GM12878 (cell line): ENCODE data around the gene PRICKLE3. TPM values are rescaled to one million over a fixed set of nuclear protein-coding genes. Genes with fewer than 3 reads are reported as not detected.
A peak's percentile ranks its signal among the peaks of the same experiment; 100 is the strongest.

Experiments
- ASH2L ChIP-seq: fragments of 300-600, 200-600 bp; sonication (generic); IDR thresholded peaks from 2 replicates; pipeline ENCODE4 v1.6.1; 2017; ENCODE audit warnings: low read depth, mild to moderate bottlenecking, borderline replicate concordance
- CBFB ChIP-seq: IDR thresholded peaks from 2 replicates; pipeline ENCODE4 v1.6.1; 2016; ENCODE audit warnings: antibody characterized with exemption, low read depth
- CBX3 ChIP-seq: fragments of 200-600 bp; sonication (generic); IDR thresholded peaks from 2 replicates; pipeline ENCODE4 v1.6.1; 2016; ENCODE audit warnings: low read depth, borderline replicate concordance
- EP300 ChIP-seq, 2 experiments: fragments of 150-350 bp in 1 of 2; IDR thresholded peaks; 2 replicates each; pipeline ENCODE4 v1.6.1; 2011 to 2012; ENCODE audit warnings: low read depth in 2 of 2, low read length in 2 of 2, borderline replicate concordance in 1 of 2, improper control_type of control experiment in 1 of 2, inconsistent platforms in 1 of 2; ENCODE audit not compliant: control insufficient read depth in 1 of 2
- ETV6 ChIP-seq, 2 experiments: fragments of 450-650 bp in 1 of 2; IDR thresholded peaks in 1 of 2; conservative IDR thresholded peaks in 1 of 2; 2 replicates each; pipeline ENCODE4 v1.6.1; 2014; ENCODE audit warnings: antibody characterized with exemption in 1 of 2, borderline replicate concordance in 1 of 2, low read depth in 1 of 2, mild to moderate bottlenecking in 1 of 2, moderate library complexity in 1 of 2
- IKZF2 ChIP-seq, 2 experiments: fragments of 450-650 bp; IDR thresholded peaks; 2 replicates each; pipeline ENCODE4 v1.6.1; 2017; ENCODE audit warnings: mild to moderate bottlenecking in 2 of 2, moderate library complexity in 2 of 2
- MXI1 ChIP-seq: fragments of 150-350 bp; IDR thresholded peaks from 2 replicates; pipeline ENCODE4 v1.6.1; 2011; ENCODE audit warnings: low read depth, mild to moderate bottlenecking, inconsistent platforms, low read length, improper control_type of control experiment
- PAX5 ChIP-seq: IDR thresholded peaks from 2 replicates; pipeline ENCODE4 v1.6.1; 2011; ENCODE audit warnings: low read depth, low read length, borderline replicate concordance
- RAD21 ChIP-seq: IDR thresholded peaks from 2 replicates; pipeline ENCODE4 v1.6.1; 2011; ENCODE audit warnings: mild to moderate bottlenecking, low read depth, low read length, moderate library complexity; ENCODE audit not compliant: insufficient read depth
- RFX5 ChIP-seq: IDR thresholded peaks from 2 replicates; pipeline ENCODE4 v1.6.1; 2011; ENCODE audit warnings: low read depth, low read length, improper control_type of control experiment
- SIN3A ChIP-seq: IDR thresholded peaks from 2 replicates; pipeline ENCODE4 v1.6.1; 2012; ENCODE audit warnings: low read depth, low read length, improper control_type of control experiment
- SREBF1 ChIP-seq: IDR thresholded peaks from 2 replicates; pipeline ENCODE4 v1.6.1; 2012; ENCODE audit warnings: mild to moderate bottlenecking, low read length
- ZBED1 ChIP-seq: IDR thresholded peaks from 2 replicates; pipeline ENCODE4 v1.6.1; 2016; ENCODE audit warnings: borderline replicate concordance
- ZNF274 ChIP-seq: IDR thresholded peaks from one replicate; pipeline ENCODE4 v1.8.0; 2011; ENCODE audit not compliant: insufficient read length, insufficient read depth
- polyA plus RNA-seq, 11 experiments: library from polyadenylated mRNA; depleted of rRNA in 4 of 11; unstranded in 6 of 11; stranded (reverse) in 5 of 11; fragments of >200 nt; fragmentation: Nextera tagmentation in 4 of 11; fragmentation: Illumina TruSeq in 1 of 11; extraction: Ambion mirVana in 4 of 11; extraction: Trizol in 1 of 11; gene quantifications; 1 replicate in 1 of 11; 2 replicates in 10 of 11; pipeline versions ENCODE4 v1.2.1 to v1.2.3, GENCODE V29; 2011 to 2016; ENCODE audit warnings: inconsistent platforms in 2 of 11, missing spikeins in 2 of 11, low read depth in 1 of 11
- total RNA-seq, 4 experiments: library from RNA; depleted of rRNA in 3 of 4; stranded (reverse); fragments of >200 nt in 3 of 4; fragmentation: Illumina TruSeq in 1 of 4; extraction: Trizol in 1 of 4; gene quantifications; 2 replicates each; pipeline versions ENCODE4 v1.2.1 to v1.2.3, GENCODE V29; 2013 to 2021
- TF ChIP-seq, protein P1 (sequence below): IDR thresholded peaks from 2 replicates; pipeline ENCODE4 v1.6.1; 2012; ENCODE audit warnings: mild to moderate bottlenecking, low read depth, low read length
- TF ChIP-seq, protein P2 (sequence below): IDR thresholded peaks from 2 replicates; pipeline ENCODE4 v1.6.1; 2011; ENCODE audit warnings: low read depth, low read length, improper control_type of control experiment, borderline replicate concordance
- TF ChIP-seq, protein P3 (sequence below): IDR thresholded peaks from 2 replicates; pipeline ENCODE4 v1.6.1; 2012; ENCODE audit warnings: low read depth, low read length, improper control_type of control experiment
- TF ChIP-seq, protein P4 (sequence below): IDR thresholded peaks from 2 replicates; pipeline ENCODE4 v1.6.1; 2012; ENCODE audit warnings: low read depth, low read length, improper control_type of control experiment
- TF ChIP-seq, protein P5 (sequence below): fragments of 450-650 bp; IDR thresholded peaks from 2 replicates; pipeline ENCODE4 v1.6.1; 2017; ENCODE audit warnings: mild to moderate bottlenecking, moderate library complexity

The PRICKLE3 gene
- total and polyA plus RNA-seq, 10 of the 15 experiments (the other 5 are each of a cell fraction or from before 2014, with no cell fraction given): 0.69 to 17.4 (median 7.6) TPM

DNA sequence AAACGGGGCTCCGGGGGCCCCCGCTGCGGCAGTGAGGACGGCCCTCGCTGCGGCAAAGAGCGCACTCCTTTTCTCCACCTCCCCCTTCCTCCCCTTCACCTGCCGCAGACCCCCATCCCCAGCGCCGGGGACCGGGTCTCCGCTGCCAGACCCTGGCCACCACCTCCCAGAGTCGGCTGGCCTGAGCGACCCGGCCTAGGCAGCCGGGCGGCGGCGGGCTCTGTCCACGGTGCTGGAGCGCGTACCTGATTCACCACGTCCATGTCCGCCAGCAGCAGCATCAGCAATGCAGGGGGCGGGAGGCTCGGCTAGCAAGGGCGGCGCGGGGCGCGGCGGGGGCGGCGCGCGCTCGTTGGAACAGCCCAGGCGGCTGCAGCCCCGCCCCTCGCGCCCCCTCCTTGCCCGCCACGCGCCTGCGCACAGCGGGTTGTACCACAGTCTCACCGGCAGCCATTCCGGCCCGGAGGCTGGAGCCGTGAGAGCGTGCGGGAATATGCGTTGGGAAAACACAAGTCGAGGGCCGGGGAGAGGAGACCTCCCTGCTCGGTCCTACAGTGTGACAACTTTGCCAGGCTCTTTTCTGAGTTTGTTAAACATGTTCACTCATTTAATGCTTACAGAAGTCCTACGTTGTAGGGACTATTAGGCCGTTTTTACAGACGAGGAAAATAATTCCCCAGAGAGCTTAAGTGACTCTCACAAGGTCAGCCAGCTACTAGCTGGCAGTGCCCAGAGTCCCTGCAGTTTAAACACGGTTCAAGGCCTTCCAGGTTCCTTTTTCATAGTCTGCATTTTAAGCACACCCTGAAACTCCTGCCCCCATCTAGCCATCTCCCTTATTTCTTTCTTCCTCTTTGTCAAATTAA, 14.0 kb upstream of the PRICKLE3 start, which contains the start of gene SYP (continued):
- TF ChIP-seq, protein P1, sequence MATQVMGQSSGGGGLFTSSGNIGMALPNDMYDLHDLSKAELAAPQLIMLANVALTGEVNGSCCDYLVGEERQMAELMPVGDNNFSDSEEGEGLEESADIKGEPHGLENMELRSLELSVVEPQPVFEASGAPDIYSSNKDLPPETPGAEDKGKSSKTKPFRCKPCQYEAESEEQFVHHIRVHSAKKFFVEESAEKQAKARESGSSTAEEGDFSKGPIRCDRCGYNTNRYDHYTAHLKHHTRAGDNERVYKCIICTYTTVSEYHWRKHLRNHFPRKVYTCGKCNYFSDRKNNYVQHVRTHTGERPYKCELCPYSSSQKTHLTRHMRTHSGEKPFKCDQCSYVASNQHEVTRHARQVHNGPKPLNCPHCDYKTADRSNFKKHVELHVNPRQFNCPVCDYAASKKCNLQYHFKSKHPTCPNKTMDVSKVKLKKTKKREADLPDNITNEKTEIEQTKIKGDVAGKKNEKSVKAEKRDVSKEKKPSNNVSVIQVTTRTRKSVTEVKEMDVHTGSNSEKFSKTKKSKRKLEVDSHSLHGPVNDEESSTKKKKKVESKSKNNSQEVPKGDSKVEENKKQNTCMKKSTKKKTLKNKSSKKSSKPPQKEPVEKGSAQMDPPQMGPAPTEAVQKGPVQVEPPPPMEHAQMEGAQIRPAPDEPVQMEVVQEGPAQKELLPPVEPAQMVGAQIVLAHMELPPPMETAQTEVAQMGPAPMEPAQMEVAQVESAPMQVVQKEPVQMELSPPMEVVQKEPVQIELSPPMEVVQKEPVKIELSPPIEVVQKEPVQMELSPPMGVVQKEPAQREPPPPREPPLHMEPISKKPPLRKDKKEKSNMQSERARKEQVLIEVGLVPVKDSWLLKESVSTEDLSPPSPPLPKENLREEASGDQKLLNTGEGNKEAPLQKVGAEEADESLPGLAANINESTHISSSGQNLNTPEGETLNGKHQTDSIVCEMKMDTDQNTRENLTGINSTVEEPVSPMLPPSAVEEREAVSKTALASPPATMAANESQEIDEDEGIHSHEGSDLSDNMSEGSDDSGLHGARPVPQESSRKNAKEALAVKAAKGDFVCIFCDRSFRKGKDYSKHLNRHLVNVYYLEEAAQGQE: peak; percentile 98
- TF ChIP-seq CBFB: no peak
- no peak for TF ChIP-seq ZNF274
- TF ChIP-seq SIN3A: peak; percentile 53; the same call in 1 of the 2 replicates
- TF ChIP-seq, protein P2, sequence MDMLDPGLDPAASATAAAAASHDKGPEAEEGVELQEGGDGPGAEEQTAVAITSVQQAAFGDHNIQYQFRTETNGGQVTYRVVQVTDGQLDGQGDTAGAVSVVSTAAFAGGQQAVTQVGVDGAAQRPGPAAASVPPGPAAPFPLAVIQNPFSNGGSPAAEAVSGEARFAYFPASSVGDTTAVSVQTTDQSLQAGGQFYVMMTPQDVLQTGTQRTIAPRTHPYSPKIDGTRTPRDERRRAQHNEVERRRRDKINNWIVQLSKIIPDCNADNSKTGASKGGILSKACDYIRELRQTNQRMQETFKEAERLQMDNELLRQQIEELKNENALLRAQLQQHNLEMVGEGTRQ: no peak
- TF ChIP-seq, protein P3, sequence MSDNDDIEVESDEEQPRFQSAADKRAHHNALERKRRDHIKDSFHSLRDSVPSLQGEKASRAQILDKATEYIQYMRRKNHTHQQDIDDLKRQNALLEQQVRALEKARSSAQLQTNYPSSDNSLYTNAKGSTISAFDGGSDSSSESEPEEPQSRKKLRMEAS: peak; percentile 32; the same call in 1 of the 2 replicates
- TF ChIP-seq, protein P4, sequence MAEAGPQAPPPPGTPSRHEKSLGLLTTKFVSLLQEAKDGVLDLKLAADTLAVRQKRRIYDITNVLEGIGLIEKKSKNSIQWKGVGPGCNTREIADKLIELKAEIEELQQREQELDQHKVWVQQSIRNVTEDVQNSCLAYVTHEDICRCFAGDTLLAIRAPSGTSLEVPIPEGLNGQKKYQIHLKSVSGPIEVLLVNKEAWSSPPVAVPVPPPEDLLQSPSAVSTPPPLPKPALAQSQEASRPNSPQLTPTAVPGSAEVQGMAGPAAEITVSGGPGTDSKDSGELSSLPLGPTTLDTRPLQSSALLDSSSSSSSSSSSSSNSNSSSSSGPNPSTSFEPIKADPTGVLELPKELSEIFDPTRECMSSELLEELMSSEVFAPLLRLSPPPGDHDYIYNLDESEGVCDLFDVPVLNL: no peak
- TF ChIP-seq MXI1: 0 out of 2 replicates have a peak, but pooled peaks have one; percentile 54
- no peak for TF ChIP-seq PAX5
- TF ChIP-seq CBX3: no peak
- no peak for TF ChIP-seq RFX5
- peak in 1 of 2 experiments; percentile 97; a peak in 2 of 4 replicates for TF ChIP-seq EP300 (IDR thresholded peaks at IDR 0.05; ENCODE audit: borderline replicate concordance in 1 of 2, control insufficient read depth in 1 of 2, low read depth in 2 of 2, low read length in 2 of 2)
- TF ChIP-seq IKZF2 (IDR thresholded peaks at IDR 0.05): 0 out of 4 replicates have a peak, but pooled peaks of 1 of the 2 experiments have one; percentile 18
- TF ChIP-seq, protein P5, sequence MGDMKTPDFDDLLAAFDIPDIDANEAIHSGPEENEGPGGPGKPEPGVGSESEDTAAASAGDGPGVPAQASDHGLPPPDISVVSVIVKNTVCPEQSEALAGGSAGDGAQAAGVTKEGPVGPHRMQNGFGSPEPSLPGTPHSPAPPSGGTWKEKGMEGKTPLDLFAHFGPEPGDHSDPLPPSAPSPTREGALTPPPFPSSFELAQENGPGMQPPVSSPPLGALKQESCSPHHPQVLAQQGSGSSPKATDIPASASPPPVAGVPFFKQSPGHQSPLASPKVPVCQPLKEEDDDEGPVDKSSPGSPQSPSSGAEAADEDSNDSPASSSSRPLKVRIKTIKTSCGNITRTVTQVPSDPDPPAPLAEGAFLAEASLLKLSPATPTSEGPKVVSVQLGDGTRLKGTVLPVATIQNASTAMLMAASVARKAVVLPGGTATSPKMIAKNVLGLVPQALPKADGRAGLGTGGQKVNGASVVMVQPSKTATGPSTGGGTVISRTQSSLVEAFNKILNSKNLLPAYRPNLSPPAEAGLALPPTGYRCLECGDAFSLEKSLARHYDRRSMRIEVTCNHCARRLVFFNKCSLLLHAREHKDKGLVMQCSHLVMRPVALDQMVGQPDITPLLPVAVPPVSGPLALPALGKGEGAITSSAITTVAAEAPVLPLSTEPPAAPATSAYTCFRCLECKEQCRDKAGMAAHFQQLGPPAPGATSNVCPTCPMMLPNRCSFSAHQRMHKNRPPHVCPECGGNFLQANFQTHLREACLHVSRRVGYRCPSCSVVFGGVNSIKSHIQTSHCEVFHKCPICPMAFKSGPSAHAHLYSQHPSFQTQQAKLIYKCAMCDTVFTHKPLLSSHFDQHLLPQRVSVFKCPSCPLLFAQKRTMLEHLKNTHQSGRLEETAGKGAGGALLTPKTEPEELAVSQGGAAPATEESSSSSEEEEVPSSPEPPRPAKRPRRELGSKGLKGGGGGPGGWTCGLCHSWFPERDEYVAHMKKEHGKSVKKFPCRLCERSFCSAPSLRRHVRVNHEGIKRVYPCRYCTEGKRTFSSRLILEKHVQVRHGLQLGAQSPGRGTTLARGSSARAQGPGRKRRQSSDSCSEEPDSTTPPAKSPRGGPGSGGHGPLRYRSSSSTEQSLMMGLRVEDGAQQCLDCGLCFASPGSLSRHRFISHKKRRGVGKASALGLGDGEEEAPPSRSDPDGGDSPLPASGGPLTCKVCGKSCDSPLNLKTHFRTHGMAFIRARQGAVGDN: peak; percentile 66
- TF ChIP-seq ASH2L: no peak
- no peak for TF ChIP-seq RAD21
- no peak for TF ChIP-seq ETV6 (conservative IDR thresholded peaks at IDR 0.05 in 1 of 2, IDR thresholded peaks at IDR 0.05 in 1 of 2; ENCODE audit: borderline replicate concordance in 1 of 2, low read depth in 1 of 2)
- TF ChIP-seq SREBF1: no peak
- TF ChIP-seq ZBED1: no peak
